Natural killer cell (primary cell): Measurements from ENCODE around the gene UNC5B. TPM values are rescaled to one million over a fixed set of nuclear protein-coding genes. Genes with fewer than 3 reads are reported as not detected.

Experiments
- ATAC-seq, 3 donors: fragments of 150-1000 bp in 2 of 3; fragments of 200-7000 bp in 1 of 3; cut with Tn5 transposase; 1 replicate in 1 of 3; 2 replicates in 2 of 3; pipeline ENCODE4 v1.10.0; 2021; ENCODE audit warnings: mild to moderate bottlenecking in 2 of 3, moderate library complexity in 2 of 3
- DNase-seq, 2 donors: peaks; one replicate each; pipeline versions ENCODE4 v3.0.0 to v3.0.0-alpha.2; 2013 to 2021; ENCODE audit warnings: mixed read lengths in 1 of 2
- H3K27ac ChIP-seq: one replicate; pipeline ENCODE4 v1.5.1; 2013; ENCODE audit warnings: mild to moderate bottlenecking, low read length
- H3K27me3 ChIP-seq: one replicate; pipeline ENCODE4 v1.6.1; 2013; ENCODE audit warnings: low read length; ENCODE audit not compliant: control insufficient read depth, insufficient read depth
- H3K36me3 ChIP-seq: one replicate; pipeline ENCODE4 v1.6.1; 2013; ENCODE audit warnings: low read length; ENCODE audit not compliant: control insufficient read depth, insufficient read depth
- H3K4me1 ChIP-seq: one replicate; pipeline ENCODE4 v1.6.1; 2013; ENCODE audit warnings: low read length; ENCODE audit not compliant: control insufficient read depth, insufficient read depth
- H3K4me3 ChIP-seq: one replicate; pipeline ENCODE4 v1.5.1; 2013; ENCODE audit warnings: low read length
- H3K9me3 ChIP-seq: one replicate; pipeline ENCODE4 v1.6.1; 2013; ENCODE audit warnings: low read length; ENCODE audit not compliant: control insufficient read depth, insufficient read depth
- H3K27ac Mint-ChIP-seq, 2 donors: one replicate each; pipeline ENCODE4 v1.8.0; 2022; ENCODE audit warnings: mild to moderate bottlenecking in 2 of 2, mixed read lengths in 2 of 2, moderate library complexity in 1 of 2
- H3K27me3 Mint-ChIP-seq, 2 donors: one replicate each; pipeline ENCODE4 v1.8.0; 2022; ENCODE audit warnings: low read depth in 2 of 2, mixed read lengths in 2 of 2
- H3K36me3 Mint-ChIP-seq: one replicate; pipeline ENCODE4 v1.8.0; 2022; ENCODE audit warnings: mixed read lengths
- H3K4me1 Mint-ChIP-seq, 2 donors: one replicate each; pipeline ENCODE4 v1.8.0; 2022; ENCODE audit warnings: mixed read lengths in 2 of 2
- H3K4me3 Mint-ChIP-seq: one replicate; pipeline ENCODE4 v1.8.0; 2022; ENCODE audit warnings: mild to moderate bottlenecking, moderate library complexity, mixed read lengths
- H3K9me3 Mint-ChIP-seq, 2 donors: one replicate each; pipeline ENCODE4 v1.8.0; 2022; ENCODE audit warnings: mixed read lengths in 2 of 2
- CTCF ChIP-seq: fragments of 200-600 bp; IDR thresholded peaks from one replicate; pipeline ENCODE4 v1.8.0; 2022; ENCODE audit warnings: antibody characterized with exemption
- WGBS: methylation state at CpG from one replicate; pipeline ENCODE4 v1.1.7; 2013; ENCODE audit warnings: missing lambda C conversion rate; ENCODE audit not compliant: insufficient coverage; 5-methylcytosine and 5-hydroxymethylcytosine counted together
- intact Hi-C: fragments of 100-400 bp; cut with micrococcal nuclease; formaldehyde crosslinking; loops from one replicate; pipeline ENCODE4 v1.14.2; 2022
- total RNA-seq, 4 donors: library from RNA; stranded (reverse); fragments of 120-200 nt in 1 of 4; gene quantifications; one replicate each; pipeline versions ENCODE4 v1.2.3 to v1.2.4, GENCODE V29; 2013 to 2022

The UNC5B gene
- total RNA-seq, 3 donors from 2014 or later (not counting 1 experiment from before 2014, with no cell fraction given), result 0.09 to 0.65 (median 0.09) TPM

- intact Hi-C loops, result no loop called here
- no peak for TF ChIP-seq CTCF
- H3K4me1 Mint-ChIP-seq, result peaks cover 0 to 5% of the 10 kb centered on the region in 2 donors
- WGBS, result 86% methylated on average over 8 of the region's 8 CpGs
- no peak overlapping the region for H3K4me3 Mint-ChIP-seq
- Histone ChIP-seq H3K4me1 (no peaks in the 10 kb centered on the region), H3K9me3 (no peaks in the 10 kb centered on the region), H3K36me3 (no peaks in the 10 kb centered on the region), H3K27ac (no peak overlapping the region), H3K27me3 (no peaks in the 10 kb centered on the region), H3K4me3 (no peak overlapping the region)
- no peak for ATAC-seq
- H3K27me3 Mint-ChIP-seq, result peaks cover 0 to 2% of the 10 kb centered on the region in 2 donors
- no peaks in the 10 kb centered on the region for H3K9me3 Mint-ChIP-seq
- DNase-seq, result no peak
- H3K27ac Mint-ChIP-seq, result no peak overlapping the region
- no peaks in the 10 kb centered on the region for H3K36me3 Mint-ChIP-seq
These were observed 55.9 kb downstream of the UNC5B start for GRCh38 chr10:71268247-71268691.

GRCh38 chr10:71268758-71269157 is 56.4 kb downstream of the UNC5B start:
- Histone ChIP-seq H3K4me3 (no peak overlapping the region), H3K4me1 (no peaks in the 10 kb centered on the region), H3K36me3 (no peaks in the 10 kb centered on the region), H3K9me3 (no peaks in the 10 kb centered on the region), H3K27me3 (no peaks in the 10 kb centered on the region), H3K27ac (no peak overlapping the region)
- intact Hi-C loops, result no loop called here
- H3K27me3 Mint-ChIP-seq, result peaks cover 0 to 2% of the 10 kb centered on the region in 2 donors
- TF ChIP-seq CTCF, result no peak
- H3K9me3 Mint-ChIP-seq, result no peaks in the 10 kb centered on the region
- peaks cover 0 to 5% of the 10 kb centered on the region in 2 donors for H3K4me1 Mint-ChIP-seq
- H3K36me3 Mint-ChIP-seq, result no peaks in the 10 kb centered on the region
- no peak overlapping the region for H3K27ac Mint-ChIP-seq
- no peak overlapping the region for H3K4me3 Mint-ChIP-seq
- no peak for ATAC-seq
- WGBS, result 84% methylated on average over 11 of the region's 11 CpGs
- DNase-seq, result no peak

- DNase-seq, result no peak
- H3K4me1 ChIP-seq, result no peaks in the 10 kb centered on the region
- H3K9me3 ChIP-seq, result no peaks in the 10 kb centered on the region
- H3K27me3 Mint-ChIP-seq, result peaks cover 0 to 2% of the 10 kb centered on the region in 2 donors
- peaks cover 0 to 5% of the 10 kb centered on the region in 2 donors for H3K4me1 Mint-ChIP-seq
- H3K36me3 ChIP-seq, result no peaks in the 10 kb centered on the region
- ATAC-seq, result no peak
- intact Hi-C loops, result no loop called here
- H3K27me3 ChIP-seq, result no peaks in the 10 kb centered on the region
- no peaks in the 10 kb centered on the region for H3K36me3 Mint-ChIP-seq
- H3K27ac Mint-ChIP-seq, result no peak overlapping the region
- no peaks in the 10 kb centered on the region for H3K9me3 Mint-ChIP-seq
- no peak for TF ChIP-seq CTCF
- 78% methylated on average over 11 of the region's 11 CpGs for WGBS
- H3K4me3 Mint-ChIP-seq, result no peak overlapping the region
- H3K4me3 ChIP-seq, result no peak overlapping the region
- H3K27ac ChIP-seq, result no peak overlapping the region
These were observed 57.2 kb downstream of the UNC5B start for GRCh38 chr10:71269301-71270288.
